ENCODE results near the gene KLK5.

DNA sequence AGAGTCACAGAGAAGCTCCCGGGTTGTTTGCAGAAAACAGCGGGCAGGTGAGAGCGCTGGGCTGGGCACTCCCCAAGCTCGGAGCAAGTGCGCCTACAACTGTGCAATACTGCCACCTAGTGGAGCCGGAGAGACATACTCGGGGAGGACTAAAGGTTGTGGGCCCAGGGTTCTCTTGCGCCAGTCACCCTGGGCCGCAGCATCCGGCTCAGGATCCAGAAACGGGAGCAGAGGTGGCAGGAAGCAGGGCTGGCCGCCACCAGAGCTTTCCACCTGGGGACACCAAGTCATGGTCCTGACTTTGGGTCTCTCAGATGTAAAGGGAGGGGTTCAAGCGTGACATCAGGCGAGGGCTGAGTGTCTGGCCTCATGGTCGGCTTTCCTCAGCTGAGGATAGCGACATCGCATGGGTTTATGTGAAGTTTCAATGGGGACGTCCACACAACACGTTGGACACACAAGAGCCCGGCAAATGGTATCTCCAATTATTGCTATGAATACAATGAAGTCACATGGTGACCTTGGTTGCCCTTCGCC lies 30.5 kb downstream of the KLK5 start:
- TF ChIP-seq GATA2 (IDR thresholded peaks at IDR 0.05; ENCODE audit: low read depth, low read length) (no peak), GATA3 (IDR thresholded peaks at IDR 0.05; ENCODE audit: low read depth, low read length) (no peak)

Measured in SH-SY5Y (cell line).